Stimulated activated CD8-positive, alpha-beta memory T cell treated with anti-CD3 and anti-CD28 coated beads, Interleukin-7, amount 100 ng/mL, for 1 hour (primary cell): Measurements from ENCODE around the gene ZDHHC4.
A peak's percentile ranks its signal among the peaks of the same experiment; 100 is the strongest.

Experiments
- DNase-seq, 2 donors: peaks; one replicate each; pipeline ENCODE4 v3.0.0-alpha.2; 2020; ENCODE audit warnings: low read depth in 2 of 2

ZDHHC4 gene

GRCh38 chr7:6577369-6578113, at the start of gene ZDHHC4:
TSS of gene ZDHHC4 (plus strand) at chr7:6577454. CDS start at chr7:6580562, 3,108 bp downstream.
- DNase-seq = peak; percentile 75 to 76

GRCh38 chr7:6528401-6529130, 48.7 kb upstream of the ZDHHC4 start:
- DNase-seq = no peak

- DNase-seq = no peak
Observed at GRCh38 chr7:6529643-6530042, 47.6 kb upstream of the ZDHHC4 start.

- peak; percentile 50 to 57 for DNase-seq
Observed at GRCh38 chr7:6530626-6531491, 46.4 kb upstream of the ZDHHC4 start.

- no peak for DNase-seq
Observed at GRCh38 chr7:6531492-6532279, 45.6 kb upstream of the ZDHHC4 start.

GRCh38 chr7:6532516-6532915, 44.7 kb upstream of the ZDHHC4 start:
- DNase-seq = no peak

GRCh38 chr7:6533893-6534495, 43.3 kb upstream of the ZDHHC4 start:
- no peak for DNase-seq

- no peak for DNase-seq
Observed at GRCh38 chr7:6536262-6537260, 40.7 kb upstream of the ZDHHC4 start.

- no peak for DNase-seq
Observed at GRCh38 chr7:6542368-6542767, 34.9 kb upstream of the ZDHHC4 start.

GRCh38 chr7:6545398-6546126, 31.7 kb upstream of the ZDHHC4 start:
- DNase-seq = no peak

- no peak for DNase-seq
Observed at GRCh38 chr7:6546498-6547251, 30.6 kb upstream of the ZDHHC4 start.

GRCh38 chr7:6547400-6547799, 29.9 kb upstream of the ZDHHC4 start:
- no peak for DNase-seq

GRCh38 chr7:6551016-6551511, 26.2 kb upstream of the ZDHHC4 start, which contains the start of gene GRID2IP:
TSS of gene GRID2IP (minus strand) at chr7:6551461. CDS start at chr7:6551436, 25 bp downstream.
- DNase-seq = no peak

- DNase-seq = no peak
Observed at GRCh38 chr7:6553448-6554044, 23.7 kb upstream of the ZDHHC4 start.

GRCh38 chr7:6554848-6555247, 22.4 kb upstream of the ZDHHC4 start:
- DNase-seq = no peak

GRCh38 chr7:6556196-6556595, 21.1 kb upstream of the ZDHHC4 start:
- no peak for DNase-seq

GRCh38 chr7:6558837-6559236, 18.4 kb upstream of the ZDHHC4 start:
- DNase-seq = no peak

- DNase-seq = no peak
Observed at GRCh38 chr7:6559896-6560295, 17.4 kb upstream of the ZDHHC4 start.
